HUES6 (cell line): ENCODE results near the gene SLC6A9.

Experiments used
- H3K27ac ChIP-seq: 2 replicates; pipeline ENCODE4 v1.7.0; 2013; ENCODE audit warnings: low read depth, mild to moderate bottlenecking, low read length, inconsistent platforms
- H3K27me3 ChIP-seq: 2 replicates; pipeline ENCODE4 v1.6.1; 2013; ENCODE audit warnings: low read length; ENCODE audit not compliant: control insufficient read depth, insufficient read depth
- H3K36me3 ChIP-seq: 2 replicates; pipeline ENCODE4 v1.6.1; 2013; ENCODE audit warnings: low read length; ENCODE audit not compliant: control insufficient read depth, insufficient read depth
- H3K4me1 ChIP-seq: 2 replicates; pipeline ENCODE4 v1.6.1; 2013; ENCODE audit warnings: low read length; ENCODE audit not compliant: control insufficient read depth, insufficient read depth
- H3K4me3 ChIP-seq: 2 replicates; pipeline ENCODE4 v1.5.1; 2013; ENCODE audit warnings: low read depth, low read length
- H3K9ac ChIP-seq: one replicate; pipeline ENCODE4 v1.6.1; 2013; ENCODE audit warnings: mild to moderate bottlenecking, low read length
- H3K9me3 ChIP-seq: 2 replicates; pipeline ENCODE4 v1.6.1; 2013; ENCODE audit warnings: low read depth, low read length; ENCODE audit not compliant: control insufficient read depth, insufficient read depth

SLC6A9 gene

DNA sequence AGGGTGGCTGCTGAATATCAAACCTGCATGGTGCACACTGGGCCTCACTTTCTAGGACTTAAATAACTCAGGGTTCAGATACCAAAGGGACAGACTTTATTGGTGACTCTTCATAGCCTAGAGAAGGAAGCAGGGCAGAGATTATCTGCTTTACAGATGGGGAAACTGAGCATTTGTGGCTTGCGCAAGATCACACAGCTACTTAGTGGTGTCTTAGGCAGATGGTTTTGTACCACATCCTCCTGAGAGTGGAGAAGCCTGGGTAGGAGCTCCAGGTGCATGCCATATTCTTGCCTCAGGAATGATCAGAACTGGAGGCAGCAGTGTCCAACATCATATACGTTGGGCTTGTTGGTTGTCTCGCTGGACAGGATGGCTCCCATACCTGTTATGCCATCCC, 68.3 kb downstream of the SLC6A9 start:
- H3K9me3 ChIP-seq: no peaks in the 10 kb centered on the region
- peaks cover 26% of the 10 kb centered on the region for H3K36me3 ChIP-seq
- no peaks in the 10 kb centered on the region for H3K27me3 ChIP-seq
- H3K4me3 ChIP-seq: no peak overlapping the region
- no peak overlapping the region for H3K27ac ChIP-seq
- no peaks in the 10 kb centered on the region for H3K4me1 ChIP-seq
- H3K9ac ChIP-seq: no peak overlapping the region

DNA sequence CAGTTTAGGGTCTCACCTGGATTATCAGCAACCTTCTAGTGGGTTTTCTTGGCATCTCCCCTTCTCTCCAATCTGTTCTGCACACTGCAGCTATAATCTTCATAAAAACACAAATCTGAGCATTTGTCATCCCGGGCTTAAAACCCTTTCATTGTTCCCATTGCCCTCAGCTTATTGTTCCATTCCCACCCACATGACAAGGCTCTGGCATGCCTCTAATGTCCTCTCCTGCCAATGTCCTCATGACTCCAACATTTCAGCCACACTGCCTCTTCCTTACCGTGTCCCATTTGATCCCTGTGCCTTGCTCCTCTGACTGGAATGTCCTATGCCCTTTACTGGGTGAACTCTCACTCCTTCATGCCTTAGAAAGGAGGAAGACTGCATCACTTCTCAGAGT, 68.9 kb downstream of the SLC6A9 start:
- no peak overlapping the region for H3K4me3 ChIP-seq
- no peak overlapping the region for H3K9ac ChIP-seq
- no peaks in the 10 kb centered on the region for H3K9me3 ChIP-seq
- no peak overlapping the region for H3K27ac ChIP-seq
- no peaks in the 10 kb centered on the region for H3K27me3 ChIP-seq
- H3K36me3 ChIP-seq: peaks cover 33% of the 10 kb centered on the region
- no peaks in the 10 kb centered on the region for H3K4me1 ChIP-seq

DNA sequence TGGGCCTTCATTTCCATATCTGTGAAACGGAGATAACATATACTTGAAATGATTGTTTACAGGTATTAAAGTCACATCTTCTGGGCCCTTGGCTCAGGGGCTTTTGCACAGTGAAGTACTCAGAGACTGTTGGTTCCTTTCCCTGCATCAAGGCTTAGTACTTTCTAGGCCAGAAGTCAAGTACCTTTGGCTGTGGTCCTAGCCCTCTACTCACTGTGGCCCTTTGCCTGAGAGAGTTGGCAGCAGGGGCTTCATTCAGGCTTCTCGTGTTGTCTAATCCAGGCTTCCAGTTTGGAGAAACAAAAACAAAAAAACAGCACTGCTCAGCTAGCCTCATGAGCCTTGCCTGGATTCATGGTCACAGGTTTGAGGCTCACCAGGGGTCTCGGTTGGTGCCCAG, 69.6 kb downstream of the SLC6A9 start:
- Histone ChIP-seq H3K27ac (no peak overlapping the region), H3K36me3 (peaks cover 38% of the 10 kb centered on the region), H3K9me3 (no peaks in the 10 kb centered on the region), H3K9ac (no peak overlapping the region), H3K4me3 (no peak overlapping the region), H3K4me1 (no peaks in the 10 kb centered on the region), H3K27me3 (no peaks in the 10 kb centered on the region)

DNA sequence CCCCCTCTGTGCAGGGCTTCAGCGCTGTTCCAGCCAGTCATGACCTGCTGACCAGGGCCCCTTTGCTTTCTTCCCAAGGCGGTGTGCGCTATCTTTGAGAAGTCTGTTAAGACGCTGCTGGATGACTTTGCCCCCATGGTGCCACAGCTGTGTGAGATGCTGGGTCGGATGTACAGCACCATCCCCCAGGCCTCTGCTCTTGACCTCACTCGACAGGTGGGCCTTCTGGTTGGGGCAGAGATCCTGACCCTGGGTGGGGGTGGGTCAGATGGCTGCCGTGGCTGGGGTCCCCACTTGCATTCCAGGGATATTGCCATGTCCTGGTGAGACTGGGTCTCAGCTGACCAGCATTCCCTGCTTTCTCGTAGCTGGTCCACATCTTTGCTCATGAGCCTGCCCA, 70.5 kb downstream of the SLC6A9 start:
- Histone ChIP-seq H3K27ac (no peak overlapping the region), H3K27me3 (no peaks in the 10 kb centered on the region), H3K4me3 (no peak overlapping the region), H3K4me1 (no peaks in the 10 kb centered on the region), H3K9me3 (no peaks in the 10 kb centered on the region), H3K36me3 (peaks cover 42% of the 10 kb centered on the region), H3K9ac (no peak overlapping the region)

DNA sequence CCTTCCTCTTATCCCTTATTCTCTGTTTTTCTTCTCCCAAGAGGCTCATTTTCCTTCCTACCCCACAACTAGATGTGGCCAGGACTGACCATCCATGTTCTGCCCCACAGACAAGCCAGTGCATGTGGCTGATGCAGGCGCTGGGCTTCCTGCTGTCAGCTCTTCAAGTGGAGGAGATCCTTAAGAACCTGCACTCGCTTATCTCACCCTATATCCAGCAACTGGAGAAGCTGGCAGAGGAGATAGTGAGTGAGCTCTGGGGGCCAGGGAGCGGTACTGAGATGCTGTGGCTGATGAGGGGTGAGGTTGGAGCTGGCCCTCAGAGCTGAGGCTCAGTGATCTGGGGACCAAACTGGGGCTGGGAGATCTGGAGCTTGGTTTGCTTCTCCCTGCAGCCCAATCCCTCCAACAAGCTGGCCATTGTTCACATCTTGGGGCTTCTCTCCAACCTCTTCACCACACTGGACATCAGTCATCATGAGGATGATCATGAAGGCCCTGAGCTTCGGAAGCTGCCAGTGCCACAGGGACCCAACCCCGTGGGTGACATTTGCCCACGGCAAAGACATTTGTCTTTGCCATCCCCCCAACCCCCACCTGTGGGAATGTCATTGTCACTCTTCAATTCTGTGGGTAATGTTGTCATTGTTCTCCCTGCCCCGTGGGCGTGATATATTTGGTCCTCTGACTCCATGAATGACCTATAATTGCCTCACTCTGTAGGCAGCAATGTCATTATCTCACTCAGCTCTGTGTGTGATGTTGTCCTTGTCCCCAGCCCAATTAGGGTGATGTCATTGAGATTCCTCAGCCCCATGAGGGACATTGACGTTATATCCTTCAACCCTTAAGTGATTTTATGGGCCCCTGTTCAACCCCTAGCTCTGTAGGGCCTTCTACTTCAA, 72.7 kb downstream of the SLC6A9 start:
- Histone ChIP-seq H3K4me3 (no peak overlapping the region), H3K9ac (no peak overlapping the region), H3K27me3 (no peaks in the 10 kb centered on the region), H3K4me1 (no peaks in the 10 kb centered on the region), H3K9me3 (no peaks in the 10 kb centered on the region), H3K36me3 (peaks cover 42% of the 10 kb centered on the region), H3K27ac (no peak overlapping the region)

DNA sequence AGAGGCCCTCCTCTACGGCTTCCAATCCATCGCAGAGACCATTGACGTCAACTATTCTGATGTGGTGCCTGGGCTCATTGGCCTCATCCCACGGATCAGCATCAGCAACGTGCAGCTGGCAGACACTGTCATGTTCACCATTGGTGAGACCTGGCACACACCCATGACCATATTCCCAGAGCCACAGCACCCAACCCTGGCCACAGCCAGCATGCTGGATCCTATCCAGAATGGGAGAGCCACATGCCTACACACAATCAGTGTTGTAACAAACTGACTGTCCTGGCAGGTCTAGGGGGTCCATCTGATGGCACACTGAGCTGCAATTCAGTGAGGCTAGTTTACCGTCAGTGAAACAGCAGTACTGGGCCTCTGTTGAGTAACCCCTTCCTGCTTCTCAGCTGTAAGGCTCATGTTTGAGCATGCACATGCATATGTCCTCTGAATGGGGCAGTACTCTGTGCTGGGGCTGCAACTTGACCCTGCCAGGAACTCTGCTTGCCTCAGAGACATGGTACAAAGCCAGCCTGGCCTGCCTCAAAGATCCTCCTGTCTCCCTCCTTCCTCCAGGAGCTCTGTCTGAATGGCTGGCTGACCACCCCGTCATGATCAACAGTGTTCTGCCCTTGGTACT, 73.7 kb downstream of the SLC6A9 start:
- Histone ChIP-seq H3K27me3 (no peaks in the 10 kb centered on the region), H3K27ac (no peak overlapping the region), H3K4me1 (no peaks in the 10 kb centered on the region), H3K4me3 (no peak overlapping the region), H3K9ac (no peak overlapping the region), H3K36me3 (peaks cover 42% of the 10 kb centered on the region), H3K9me3 (no peaks in the 10 kb centered on the region)

DNA sequence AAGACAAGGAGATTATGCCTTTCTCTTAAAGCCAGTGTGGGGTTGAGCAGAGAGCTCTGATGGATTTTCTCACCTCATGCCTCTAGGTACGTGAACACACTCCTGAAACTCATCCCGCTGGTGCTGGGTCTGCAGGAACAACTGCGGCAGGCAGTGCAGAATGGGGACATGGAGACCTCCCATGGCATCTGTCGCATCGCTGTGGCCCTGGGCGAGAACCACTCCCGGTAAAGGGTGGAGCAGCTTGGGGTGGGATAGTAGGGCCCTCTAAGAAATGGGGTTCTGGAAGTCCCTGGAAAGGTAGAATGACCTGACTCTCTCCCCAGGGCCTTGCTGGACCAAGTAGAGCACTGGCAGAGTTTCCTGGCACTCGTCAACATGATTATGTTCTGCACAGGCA, 75.0 kb downstream of the SLC6A9 start:
- H3K27ac ChIP-seq: no peak overlapping the region
- no peak overlapping the region for H3K4me3 ChIP-seq
- H3K4me1 ChIP-seq: no peaks in the 10 kb centered on the region
- H3K36me3 ChIP-seq: peaks cover 40% of the 10 kb centered on the region
- no peak overlapping the region for H3K9ac ChIP-seq
- H3K27me3 ChIP-seq: no peaks in the 10 kb centered on the region
- H3K9me3 ChIP-seq: no peaks in the 10 kb centered on the region

DNA sequence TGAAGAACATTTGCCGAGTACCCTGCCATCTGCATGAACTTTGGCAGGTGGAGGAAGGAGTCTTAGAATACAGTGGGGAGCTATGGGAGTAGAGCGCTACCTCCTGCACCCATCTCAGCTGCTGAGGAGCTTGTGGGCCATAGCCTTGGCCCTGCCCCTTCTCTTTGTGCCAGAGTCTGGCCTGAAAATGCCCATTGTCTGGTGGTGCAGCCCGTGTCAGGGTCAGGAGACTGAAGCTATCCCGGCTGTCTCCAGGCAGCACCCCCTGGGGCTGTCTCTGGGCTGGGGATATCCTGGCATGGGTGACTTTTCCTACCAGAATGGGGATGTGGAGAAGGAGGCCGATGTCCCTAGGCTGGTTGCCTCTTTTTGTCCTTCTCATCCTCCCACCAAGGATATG, 77.2 kb downstream of the SLC6A9 start:
- H3K9me3 ChIP-seq: no peaks in the 10 kb centered on the region
- no peaks in the 10 kb centered on the region for H3K27me3 ChIP-seq
- no peak overlapping the region for H3K27ac ChIP-seq
- H3K4me1 ChIP-seq: no peaks in the 10 kb centered on the region
- peaks cover 37% of the 10 kb centered on the region for H3K36me3 ChIP-seq
- H3K4me3 ChIP-seq: no peak overlapping the region
- H3K9ac ChIP-seq: no peak overlapping the region

DNA sequence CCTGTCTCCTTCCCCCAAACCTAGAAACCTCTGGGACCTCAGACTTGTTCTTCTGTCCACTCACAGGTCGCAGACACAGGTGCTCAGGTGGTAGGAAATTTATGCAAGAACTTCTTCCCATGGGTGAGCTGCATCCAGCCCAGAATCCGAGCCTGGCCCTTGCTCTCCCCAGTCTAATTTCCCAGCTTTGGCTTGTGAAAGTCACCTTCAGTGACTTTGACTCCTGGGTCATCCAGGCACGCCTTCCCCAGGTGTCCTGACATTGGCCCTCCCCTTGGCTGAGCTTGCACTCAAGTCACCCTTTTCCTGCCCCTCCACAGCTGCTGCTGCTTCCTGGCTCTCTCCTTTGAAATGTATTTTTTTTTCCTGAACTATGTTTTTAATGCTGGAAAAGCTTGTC, 77.9 kb downstream of the SLC6A9 start:
- H3K27ac ChIP-seq: no peak overlapping the region
- no peaks in the 10 kb centered on the region for H3K4me1 ChIP-seq
- H3K9ac ChIP-seq: no peak overlapping the region
- H3K4me3 ChIP-seq: no peak overlapping the region
- H3K27me3 ChIP-seq: no peaks in the 10 kb centered on the region
- peaks cover 30% of the 10 kb centered on the region for H3K36me3 ChIP-seq
- H3K9me3 ChIP-seq: no peaks in the 10 kb centered on the region

DNA sequence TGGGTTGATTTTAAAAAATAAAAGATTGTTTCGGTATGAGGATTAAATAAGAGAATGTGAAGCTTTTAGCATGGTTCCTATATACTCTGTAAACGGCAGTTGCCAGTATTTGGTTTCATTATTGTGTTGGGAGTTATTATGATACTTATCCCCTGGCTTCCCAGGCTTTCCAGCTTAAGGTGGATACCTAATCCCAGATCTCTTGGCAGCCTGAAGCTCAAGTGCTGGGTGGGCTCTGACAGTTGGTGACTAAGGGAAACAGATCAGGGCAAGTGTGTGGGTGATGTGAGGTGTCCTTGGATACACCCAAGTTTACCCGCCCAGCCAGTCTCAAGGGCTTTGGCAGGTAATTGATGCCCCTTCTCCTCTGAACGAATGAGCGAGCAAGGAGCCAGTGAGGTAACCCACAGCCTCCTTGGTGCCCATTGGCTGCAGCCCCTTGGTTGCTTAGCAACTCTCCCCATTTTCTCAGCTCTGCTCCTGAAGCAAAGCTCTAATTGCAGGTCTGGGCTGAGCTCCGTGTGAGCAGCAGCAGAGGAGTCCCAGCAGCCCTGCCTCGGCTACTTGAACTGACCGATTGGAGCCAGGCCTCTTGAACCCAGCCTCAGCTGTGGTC, 78.4 kb downstream of the SLC6A9 start:
- Histone ChIP-seq H3K4me1 (peaks cover 1% of the 10 kb centered on the region), H3K27me3 (no peaks in the 10 kb centered on the region), H3K36me3 (peaks cover 26% of the 10 kb centered on the region), H3K4me3 (no peak overlapping the region), H3K9ac (no peak overlapping the region), H3K9me3 (no peaks in the 10 kb centered on the region), H3K27ac (no peak overlapping the region)
